ENCODE measurements around the gene PTPRE. TPM values are rescaled to one million over a fixed set of nuclear protein-coding genes. Genes with fewer than 3 reads are reported as not detected.

The PTPRE gene
- total RNA-seq, 4 donors from 2014 or later: 17.4 to 23.0 (median 20.1) TPM

GRCh38 chr10:127905848-127906261, 1.0 kb upstream of the PTPRE start:
- TF ChIP-seq, protein P1, sequence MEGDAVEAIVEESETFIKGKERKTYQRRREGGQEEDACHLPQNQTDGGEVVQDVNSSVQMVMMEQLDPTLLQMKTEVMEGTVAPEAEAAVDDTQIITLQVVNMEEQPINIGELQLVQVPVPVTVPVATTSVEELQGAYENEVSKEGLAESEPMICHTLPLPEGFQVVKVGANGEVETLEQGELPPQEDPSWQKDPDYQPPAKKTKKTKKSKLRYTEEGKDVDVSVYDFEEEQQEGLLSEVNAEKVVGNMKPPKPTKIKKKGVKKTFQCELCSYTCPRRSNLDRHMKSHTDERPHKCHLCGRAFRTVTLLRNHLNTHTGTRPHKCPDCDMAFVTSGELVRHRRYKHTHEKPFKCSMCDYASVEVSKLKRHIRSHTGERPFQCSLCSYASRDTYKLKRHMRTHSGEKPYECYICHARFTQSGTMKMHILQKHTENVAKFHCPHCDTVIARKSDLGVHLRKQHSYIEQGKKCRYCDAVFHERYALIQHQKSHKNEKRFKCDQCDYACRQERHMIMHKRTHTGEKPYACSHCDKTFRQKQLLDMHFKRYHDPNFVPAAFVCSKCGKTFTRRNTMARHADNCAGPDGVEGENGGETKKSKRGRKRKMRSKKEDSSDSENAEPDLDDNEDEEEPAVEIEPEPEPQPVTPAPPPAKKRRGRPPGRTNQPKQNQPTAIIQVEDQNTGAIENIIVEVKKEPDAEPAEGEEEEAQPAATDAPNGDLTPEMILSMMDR (IDR thresholded peaks at IDR 0.05): no peak
- intact Hi-C loops (cut with DNase I; ENCODE audit: low total_unique reads): loop anchor here (2.0 to 10.0 kb wide), 2 partner anchors 107 to 159 kb away; no protein-coding TSS in a partner anchor
- whole genome bisulfite sequencing, 2 donors: 80 to 81% methylated on average over 8 to 10 of the region's 10 CpGs
- H3K4me3 ChIP-seq (ENCODE audit: low read depth, poor library complexity, severe bottlenecking): no peak overlapping the region
- peak in 1 of 2 donors; percentile 49 for DNase-seq (ENCODE audit: low spot score in 2 of 2)

- DNase-seq (ENCODE audit: low spot score in 2 of 2): peak in 1 of 2 donors; percentile 90
- TF ChIP-seq, protein P1 (IDR thresholded peaks at IDR 0.05): no peak
- TF ChIP-seq POLR2A (IDR thresholded peaks at IDR 0.05): no peak
- intact Hi-C loops (cut with DNase I; ENCODE audit: low total_unique reads): loop anchor here (10.0 kb wide), 1 partner anchor 157 kb away; no protein-coding TSS in a partner anchor
- peak overlapping the region; percentile 38 for H3K4me3 ChIP-seq (ENCODE audit: low read depth, poor library complexity, severe bottlenecking)
- 4 to 5% methylated on average over 28 to 30 of the region's 65 CpGs for WGBS, 2 donors
These were observed 655 bp downstream of the PTPRE start for GRCh38 chr10:127907411-127908105.

GRCh38 chr10:127908106-127908958, 1.4 kb downstream of the PTPRE start:
- 56 to 61% methylated on average over 13 of the region's 13 CpGs for WGBS, 2 donors
- no peak overlapping the region for H3K4me3 ChIP-seq (ENCODE audit: low read depth, poor library complexity, severe bottlenecking)
- intact Hi-C loops (cut with DNase I; ENCODE audit: low total_unique reads): loop anchor here (10.0 kb wide), 1 partner anchor 156 kb away; no protein-coding TSS in a partner anchor
- DNase-seq (ENCODE audit: low spot score in 2 of 2): peak in 1 of 2 donors; percentile 75
- TF ChIP-seq, protein P1 (IDR thresholded peaks at IDR 0.05): no peak
- no peak for TF ChIP-seq POLR2A (IDR thresholded peaks at IDR 0.05)

DNA sequence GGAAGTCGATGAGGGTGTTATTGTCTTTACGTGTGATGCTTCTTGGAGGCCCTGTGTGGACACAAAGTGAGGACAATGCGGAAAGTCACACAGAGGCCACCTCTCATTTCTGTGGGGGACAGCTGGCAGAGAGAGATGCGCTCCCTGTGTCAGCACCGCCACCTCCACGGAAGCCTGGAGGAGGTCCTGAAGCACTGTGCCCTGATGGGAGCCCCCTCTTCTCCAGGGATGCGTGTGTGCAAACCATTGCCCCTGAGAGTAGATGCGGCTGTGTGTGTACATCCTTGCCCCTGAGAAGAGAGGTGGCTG, 2.0 kb downstream of the PTPRE start:
- DNase-seq (ENCODE audit: low spot score in 2 of 2): peak in 1 of 2 donors; percentile 62
- intact Hi-C loops (cut with DNase I; ENCODE audit: low total_unique reads): loop anchor here (10.0 kb wide), 1 partner anchor 156 kb away; no protein-coding TSS in a partner anchor
- TF ChIP-seq POLR2A (IDR thresholded peaks at IDR 0.05): no peak
- TF ChIP-seq, protein P1 (IDR thresholded peaks at IDR 0.05): no peak
- WGBS, 2 donors: 82 to 86% methylated on average over 7 to 8 of the region's 8 CpGs
- H3K4me3 ChIP-seq (ENCODE audit: low read depth, poor library complexity, severe bottlenecking): no peak overlapping the region

DNA sequence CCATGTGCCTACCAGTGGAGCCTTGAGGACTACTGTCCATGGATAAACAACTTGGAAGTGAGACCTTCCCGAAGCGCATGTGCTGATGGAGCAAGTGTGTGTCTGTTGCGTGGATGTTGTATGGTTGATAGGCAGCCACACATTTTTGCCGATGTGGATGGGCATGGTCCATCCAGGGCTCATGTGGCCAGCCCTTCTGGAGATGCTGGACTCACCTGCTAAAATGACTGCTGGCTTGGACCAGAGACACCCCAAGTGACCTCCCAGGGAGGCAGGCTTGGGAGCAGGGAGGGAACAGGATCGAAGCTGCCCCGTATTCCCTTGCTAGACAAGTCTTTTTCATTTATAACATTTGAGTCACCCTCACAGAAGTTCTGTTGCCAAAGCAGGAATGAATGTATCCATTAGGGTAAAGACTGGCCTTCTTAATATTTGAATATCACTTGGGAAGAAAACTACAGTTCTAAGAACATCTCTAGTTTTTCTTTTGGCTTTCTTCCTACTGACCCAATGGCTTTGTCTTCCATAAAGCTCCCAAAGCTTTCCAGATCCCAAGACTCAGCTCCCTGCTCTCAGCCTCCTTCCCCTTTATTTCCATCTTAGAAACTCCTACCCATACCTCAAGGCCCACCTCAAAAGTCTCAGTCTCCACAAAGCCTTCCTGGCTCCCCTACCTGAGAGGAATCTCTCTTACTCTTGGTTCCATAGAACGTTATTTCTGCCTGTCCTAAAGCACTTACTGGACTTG, 3.0 kb downstream of the PTPRE start:
- no peak for TF ChIP-seq POLR2A (IDR thresholded peaks at IDR 0.05)
- TF ChIP-seq, protein P1 (IDR thresholded peaks at IDR 0.05): no peak
- H3K4me3 ChIP-seq (ENCODE audit: low read depth, poor library complexity, severe bottlenecking): no peak overlapping the region
- intact Hi-C loops (cut with DNase I; ENCODE audit: low total_unique reads): loop anchor here (10.0 kb wide), 1 partner anchor 155 kb away; no protein-coding TSS in a partner anchor
- 89 to 92% methylated on average over 7 of the region's 7 CpGs for WGBS, 2 donors
- DNase-seq (ENCODE audit: low spot score in 2 of 2): peak in 1 of 2 donors; percentile 49

Measured in lower leg skin (tissue), 4 donors.